OCI-LY3 (cell line): ENCODE measurements around the gene JPH3.

Experiments used
- EZH2phosphoT487 ChIP-seq: fragments of 200-600 bp; shearing (Covaris generic); IDR thresholded peaks from 2 replicates; pipeline ENCODE4 v1.6.1; 2018; ENCODE audit warnings: antibody characterized with exemption, mixed run types, low read depth
- TF ChIP-seq, protein P1 (sequence below): fragments of 200-600, 300-600 bp; sonication (generic); IDR thresholded peaks from 2 replicates; pipeline ENCODE4 v1.5.1; 2014; ENCODE audit warnings: antibody characterized with exemption, low read length, low read depth

DNA sequence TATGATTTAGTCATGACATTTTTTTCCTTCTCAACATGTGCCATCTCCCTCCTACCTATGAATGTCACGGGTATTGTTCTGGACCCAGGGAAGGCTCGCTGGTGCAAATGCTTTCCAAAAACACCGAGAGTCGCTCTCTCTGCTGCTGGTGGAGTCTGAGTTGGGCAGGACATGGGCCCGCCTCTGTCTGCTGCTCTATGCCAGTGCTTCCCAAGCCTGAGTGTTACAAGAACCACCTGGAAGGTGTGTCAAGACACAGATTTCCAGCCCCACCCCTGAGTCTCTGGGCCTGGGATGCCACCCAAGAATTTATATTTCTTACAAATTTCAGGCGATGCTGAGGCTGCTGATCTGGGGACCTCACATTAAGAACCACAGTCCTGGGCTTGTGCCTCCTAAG lies 9.1 kb downstream of the JPH3 start:
- TF ChIP-seq, protein P1, sequence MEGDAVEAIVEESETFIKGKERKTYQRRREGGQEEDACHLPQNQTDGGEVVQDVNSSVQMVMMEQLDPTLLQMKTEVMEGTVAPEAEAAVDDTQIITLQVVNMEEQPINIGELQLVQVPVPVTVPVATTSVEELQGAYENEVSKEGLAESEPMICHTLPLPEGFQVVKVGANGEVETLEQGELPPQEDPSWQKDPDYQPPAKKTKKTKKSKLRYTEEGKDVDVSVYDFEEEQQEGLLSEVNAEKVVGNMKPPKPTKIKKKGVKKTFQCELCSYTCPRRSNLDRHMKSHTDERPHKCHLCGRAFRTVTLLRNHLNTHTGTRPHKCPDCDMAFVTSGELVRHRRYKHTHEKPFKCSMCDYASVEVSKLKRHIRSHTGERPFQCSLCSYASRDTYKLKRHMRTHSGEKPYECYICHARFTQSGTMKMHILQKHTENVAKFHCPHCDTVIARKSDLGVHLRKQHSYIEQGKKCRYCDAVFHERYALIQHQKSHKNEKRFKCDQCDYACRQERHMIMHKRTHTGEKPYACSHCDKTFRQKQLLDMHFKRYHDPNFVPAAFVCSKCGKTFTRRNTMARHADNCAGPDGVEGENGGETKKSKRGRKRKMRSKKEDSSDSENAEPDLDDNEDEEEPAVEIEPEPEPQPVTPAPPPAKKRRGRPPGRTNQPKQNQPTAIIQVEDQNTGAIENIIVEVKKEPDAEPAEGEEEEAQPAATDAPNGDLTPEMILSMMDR = no peak
- no peak for TF ChIP-seq EZH2phosphoT487
